Lower lobe of right lung (tissue), 2 donors: ENCODE results near the gene SIGLEC6. TPM values are rescaled to one million over a fixed set of nuclear protein-coding genes. Genes with fewer than 3 reads are reported as not detected.
A peak's percentile ranks its signal among the peaks of the same experiment; 100 is the strongest.

Experiments
- ATAC-seq, 2 donors: fragments of 200-7000 bp; cut with Tn5 transposase; one replicate each; pipeline ENCODE4 v1.9.1; 2020 to 2022; ENCODE audit warnings: mild to moderate bottlenecking in 2 of 2, moderate library complexity in 2 of 2
- DNase-seq: peaks from one replicate; pipeline ENCODE4 v3.0.0-alpha.2; 2020
- H3K27ac ChIP-seq: fragments of 200-600 bp; one replicate; pipeline ENCODE4 v1.8.0; 2022
- H3K27me3 ChIP-seq: fragments of 200-600 bp; one replicate; pipeline ENCODE4 v1.8.0; 2022; ENCODE audit warnings: low read depth
- H3K36me3 ChIP-seq: fragments of 200-600 bp; one replicate; pipeline ENCODE4 v1.8.0; 2022; ENCODE audit warnings: mild to moderate bottlenecking
- H3K4me1 ChIP-seq: fragments of 200-600 bp; one replicate; pipeline ENCODE4 v1.8.0; 2022
- H3K4me3 ChIP-seq: fragments of 200-600 bp; one replicate; pipeline ENCODE4 v1.8.0; 2022; ENCODE audit warnings: mild to moderate bottlenecking
- H3K9me3 ChIP-seq: fragments of 200-600 bp; one replicate; pipeline ENCODE4 v1.8.0; 2022
- CTCF ChIP-seq: fragments of 200-600 bp; IDR thresholded peaks from one replicate; pipeline ENCODE4 v1.8.0; 2022; ENCODE audit warnings: antibody characterized with exemption, mild to moderate bottlenecking
- intact Hi-C: fragments of 100-400 bp; cut with DNase I; formaldehyde crosslinking; loops from one replicate; pipeline ENCODE4 v1.11.0; 2022
- total RNA-seq: library from RNA; stranded (reverse); fragmentation: NEBNext Ultra II Directional; extraction: Animal tissue kit (Norgen Biotek cat#: 25700); gene quantifications from one replicate; pipeline ENCODE4 v1.2.1, GENCODE V29; 2021
- donor health status: DM: no; HTN: yes; CAD: no; lungs with severe emphysema.

SIGLEC6 gene
- total RNA-seq, 1 donor from 2014 or later = 6.5 TPM

GRCh38 chr19:51479531-51480331 lies 51.7 kb downstream of the SIGLEC6 start:
- Histone ChIP-seq H3K27ac (no peak overlapping the region), H3K36me3 (no peaks in the 10 kb centered on the region), H3K4me1 (no peaks in the 10 kb centered on the region), H3K4me3 (no peak overlapping the region), H3K9me3 (no peaks in the 10 kb centered on the region), H3K27me3 (peaks cover 14% of the 10 kb centered on the region)
- DNase-seq (no peak), ATAC-seq (no peak)
- TF ChIP-seq CTCF = no peak
- intact Hi-C loops = no loop called here

- DNase-seq = no peak
- no peak for ATAC-seq
- no peak for TF ChIP-seq CTCF
- H3K27ac ChIP-seq = no peak within 1 kb of the TSS
- no peaks in the 10 kb centered on the region for H3K36me3 ChIP-seq
- H3K27me3 ChIP-seq = peaks cover 14% of the 10 kb centered on the region
- intact Hi-C loops = no loop called here
- no peaks in the 10 kb centered on the region for H3K9me3 ChIP-seq
- H3K4me1 ChIP-seq = no peaks in the 10 kb centered on the region
- H3K4me3 ChIP-seq = no peak within 1 kb of the TSS
Observed at GRCh38 chr19:51478381-51479234, 52.9 kb downstream of the SIGLEC6 start, which contains the start of gene CEACAM18. TSS of gene CEACAM18 (plus strand) at chr19:51478539.

- Histone ChIP-seq H3K4me3 (no peak overlapping the region), H3K4me1 (no peaks in the 10 kb centered on the region), H3K9me3 (no peaks in the 10 kb centered on the region), H3K27ac (no peak overlapping the region), H3K36me3 (no peaks in the 10 kb centered on the region), H3K27me3 (peaks cover 14% of the 10 kb centered on the region)
- DNase-seq (no peak), ATAC-seq (no peak)
- intact Hi-C loops = no loop called here
- no peak for TF ChIP-seq CTCF
Observed at GRCh38 chr19:51477344-51477743, 54.1 kb downstream of the SIGLEC6 start.

GRCh38 chr19:51476164-51476563 lies 55.3 kb downstream of the SIGLEC6 start:
- Histone ChIP-seq H3K4me3 (no peak overlapping the region), H3K9me3 (no peaks in the 10 kb centered on the region), H3K36me3 (no peaks in the 10 kb centered on the region), H3K27me3 (peaks cover 14% of the 10 kb centered on the region), H3K4me1 (no peaks in the 10 kb centered on the region), H3K27ac (no peak overlapping the region)
- TF ChIP-seq CTCF = no peak
- no peak for DNase-seq
- ATAC-seq = no peak
- intact Hi-C loops = no loop called here

GRCh38 chr19:51473009-51473707 lies 58.3 kb downstream of the SIGLEC6 start:
- H3K36me3 ChIP-seq = no peaks in the 10 kb centered on the region
- peak; percentile 85 for ATAC-seq
- no peaks in the 10 kb centered on the region for H3K27me3 ChIP-seq
- no peaks in the 10 kb centered on the region for H3K9me3 ChIP-seq
- no peak overlapping the region for H3K4me3 ChIP-seq
- DNase-seq = peak; percentile 70
- TF ChIP-seq CTCF = peak; percentile 90
- intact Hi-C loops = no loop called here
- H3K27ac ChIP-seq = no peak overlapping the region
- no peaks in the 10 kb centered on the region for H3K4me1 ChIP-seq
